K562 (cell line): ENCODE results near the gene UNKL. TPM values are rescaled to one million over a fixed set of nuclear protein-coding genes. Genes with fewer than 3 reads are reported as not detected.

Experiments used
- ATAC-seq: fragments of 200-7000 bp; cut with Tn5 transposase; 3 replicates; pipeline ENCODE4 v1.9.1; 2020; ENCODE audit warnings: moderate library complexity
- BruUV-seq: library from RNA; stranded (reverse); fragments of 400-500 nt; replicated peaks from 2 replicates; lab custom pipeline; 2021; lab: Mats Ljungman, UMichigan
- CTCF ChIA-PET: fragments of 300-600 bp; formaldehyde crosslinking; extraction: SDS; loops from one replicate; lab custom pipeline; 2021; ENCODE audit warnings: low intra/inter-chr PET ratio; lab: Yijun Ruan, JAX
- POLR2A ChIA-PET: fragments of 300-600, 350-650 bp; sonication (Branson Sonifier 250); formaldehyde crosslinking; extraction: SDS; loops from one replicate; lab custom pipeline; 2021; ENCODE audit warnings: antibody characterized with exemption, inconsistent platforms; lab: Yijun Ruan, JAX
- DNase-seq, 4 experiments: peaks; one replicate each; pipeline versions ENCODE4 v3.0.0 to v3.0.0-alpha.2; 2011 to 2018; ENCODE audit warnings: low spot score in 3 of 4, mixed read lengths in 3 of 4; ENCODE audit errors: extremely low read depth in 1 of 4
- FAIRE-seq: peaks from 2 replicates; lab custom pipeline; 2011; peaks lifted over from hg19 to GRCh38; lab: Jason Lieb, UNC
- H2AFZ ChIP-seq: 2 replicates; pipeline ENCODE4 v1.6.0; 2011; ENCODE audit warnings: low read depth, low read length, control low read depth, inconsistent platforms
- H3K27ac ChIP-seq: fragments of 200-600 bp; 3 replicates; pipeline ENCODE4 v1.8.0; 2011; ENCODE audit warnings: low read depth, mild to moderate bottlenecking, control low read depth, inconsistent platforms, low read length, moderate library complexity, mixed read lengths; ENCODE audit errors: extremely low read depth
- H3K27me3 ChIP-seq, 2 experiments: fragments of 300-600 bp in 1 of 2; 2 replicates in 1 of 2; 3 replicates in 1 of 2; pipeline versions ENCODE4 v1.6.0 to v1.8.0; 2011; ENCODE audit warnings: inconsistent platforms in 2 of 2, low read length in 2 of 2, mild to moderate bottlenecking in 1 of 2, mixed read lengths in 1 of 2, moderate library complexity in 1 of 2; ENCODE audit not compliant: control insufficient read depth in 2 of 2, insufficient read depth in 2 of 2
- H3K36me3 ChIP-seq: fragments of 300-600 bp; 3 replicates; pipeline ENCODE4 v1.8.0; 2011; ENCODE audit warnings: mild to moderate bottlenecking, low read length, inconsistent platforms; ENCODE audit not compliant: control insufficient read depth, insufficient read depth
- H3K4me1 ChIP-seq, 2 experiments: fragments of 200-600 bp in 1 of 2; replicated peaks in 1 of 2; 2 replicates in 1 of 2; 3 replicates in 1 of 2; pipeline versions ENCODE4 v1.5.1 to v1.8.0; 2011; ENCODE audit warnings: inconsistent platforms in 2 of 2, low read length in 2 of 2, mild to moderate bottlenecking in 1 of 2, mixed read lengths in 1 of 2, moderate library complexity in 1 of 2; ENCODE audit not compliant: control insufficient read depth in 2 of 2, insufficient read depth in 2 of 2
- H3K4me2 ChIP-seq: 2 replicates; pipeline ENCODE4 v1.6.1; 2011; ENCODE audit warnings: low read length, control low read depth, inconsistent platforms, mixed read lengths; ENCODE audit not compliant: insufficient read depth
- H3K4me3 ChIP-seq: fragments of 200-600 bp; sonication (generic), shearing (Covaris generic); 2 replicates; pipeline ENCODE4 v1.5.1; 2016; ENCODE audit warnings: control low read depth, inconsistent platforms
- H3K79me2 ChIP-seq: fragments of 200-600 bp; 3 replicates; pipeline ENCODE4 v1.8.0; 2011; ENCODE audit warnings: low read length, inconsistent platforms; ENCODE audit not compliant: control insufficient read depth, insufficient read depth
- H3K9ac ChIP-seq, 2 experiments: 2 replicates each; pipeline versions ENCODE4 v1.6.0 to v1.6.1; 2011; ENCODE audit warnings: low read depth in 2 of 2, low read length in 2 of 2, control low read depth in 1 of 2, inconsistent platforms in 1 of 2, mild to moderate bottlenecking in 1 of 2, mixed read lengths in 1 of 2; ENCODE audit not compliant: insufficient read depth in 1 of 2
- H3K9me1 ChIP-seq: one replicate; pipeline ENCODE4 v1.6.0; 2011; ENCODE audit warnings: inconsistent platforms, mild to moderate bottlenecking, low read length, moderate library complexity; ENCODE audit not compliant: control insufficient read depth, insufficient read depth
- H3K9me3 ChIP-seq: replicated peaks from 2 replicates; pipeline ENCODE4 v1.5.1; 2011; ENCODE audit warnings: low read depth, low read length, inconsistent platforms; ENCODE audit not compliant: control insufficient read depth, insufficient read depth
- H4K20me1 ChIP-seq: replicated peaks from 2 replicates; pipeline ENCODE4 v1.6.1; 2011; ENCODE audit warnings: low read length, inconsistent platforms, mixed read lengths; ENCODE audit not compliant: control insufficient read depth, insufficient read depth
- CEBPG ChIP-seq, 3 experiments: fragments of 200-800 bp in 1 of 3; sonication (Bioruptor generic) in 1 of 3; sonication (generic) in 1 of 3; formaldehyde crosslinking in 1 of 3; IDR thresholded peaks in 2 of 3; conservative IDR thresholded peaks in 1 of 3; 2 replicates each; pipeline versions ENCODE4 v1.6.1 to v1.8.0; 2016 to 2022; ENCODE audit warnings: missing compliant biosample characterization in 2 of 3, missing genetic modification characterization in 2 of 3, mild to moderate bottlenecking in 1 of 3, missing genetic modification reagents in 1 of 3
- HDAC1 ChIP-seq, 2 experiments: fragments of 450-650 bp; IDR thresholded peaks; 2 replicates each; pipeline ENCODE4 v1.6.1; 2016 to 2017; ENCODE audit warnings: inconsistent platforms in 1 of 2, mild to moderate bottlenecking in 1 of 2, moderate library complexity in 1 of 2
- KLF10 ChIP-seq: fragments of 250-450 bp; sonication (Bioruptor Pico); IDR thresholded peaks from 2 replicates; pipeline ENCODE4 v1.6.1; 2021; ENCODE audit warnings: matching md5 sums
- KLF13 ChIP-seq: fragments of 450-650 bp; IDR thresholded peaks from 2 replicates; pipeline ENCODE4 v1.6.1; 2016; ENCODE audit warnings: missing genetic modification characterization, low read depth, mild to moderate bottlenecking, missing compliant biosample characterization, moderate library complexity, borderline replicate concordance
- MEF2A ChIP-seq: IDR thresholded peaks from 2 replicates; pipeline ENCODE4 v1.6.1; 2011; ENCODE audit warnings: low read depth, mild to moderate bottlenecking, low read length, moderate library complexity; ENCODE audit not compliant: control insufficient read depth
- POLR2G ChIP-seq: fragments of 200-400 bp; formaldehyde crosslinking; IDR thresholded peaks from 2 replicates; pipeline ENCODE4 v1.6.1; 2017; ENCODE audit warnings: low read depth, mild to moderate bottlenecking, antibody characterized with exemption, low read length, moderate library complexity
- PRPF4 ChIP-seq: fragments of 200-400 bp; formaldehyde crosslinking; IDR thresholded peaks from one replicate; pipeline ENCODE4 v1.6.1; 2017; ENCODE audit warnings: low read length, low read depth, mild to moderate bottlenecking; ENCODE audit not compliant: insufficient read depth, poor library complexity, severe bottlenecking
- RBFOX2 ChIP-seq: fragments of 200-400 bp; formaldehyde crosslinking; IDR thresholded peaks from 2 replicates; pipeline ENCODE4 v1.6.1; 2017; ENCODE audit warnings: low read depth, mild to moderate bottlenecking, low read length, moderate library complexity
- TARDBP ChIP-seq: fragments of 450-650 bp; IDR thresholded peaks from 2 replicates; pipeline ENCODE4 v1.6.1; 2016
- ZNF561 ChIP-seq: fragments of 450-650 bp; formaldehyde crosslinking; conservative IDR thresholded peaks from 2 replicates; pipeline ENCODE4 v1.4.0; 2020; ENCODE audit warnings: mild to moderate bottlenecking, moderate library complexity
- WGBS: fragments of 100-300 bp; shearing (Covaris generic); methylation state at CpG from one replicate; pipeline ENCODE4 v1.1.6; 2016; ENCODE audit warnings: low coverage, mixed read lengths; ENCODE audit not compliant: insufficient coverage; ENCODE audit errors: missing lambda C conversion rate; 5-methylcytosine and 5-hydroxymethylcytosine counted together
- in situ Hi-C: fragments of 300-500 bp; cut with MboI; formaldehyde crosslinking; loops from 4 replicates; pipeline ENCODE4 v1.15.0; 2018; ENCODE audit warnings: inconsistent platforms, mixed read lengths
- intact Hi-C: fragments of 100-400 bp; cut with micrococcal nuclease; formaldehyde crosslinking; loops from 2 replicates; pipeline ENCODE4 v1.14.2; 2022
- polyA plus RNA-seq, 8 experiments: library from polyadenylated mRNA; depleted of rRNA in 4 of 8; stranded (reverse) in 5 of 8; unstranded in 3 of 8; fragments of >200 nt; fragmentation: Nextera tagmentation in 2 of 8; fragmentation: Illumina TruSeq in 1 of 8; extraction: Ambion mirVana in 2 of 8; extraction: Trizol in 1 of 8; gene quantifications; 2 replicates each; pipeline versions ENCODE4 v1.2.1 to v1.2.3, GENCODE V29; 2011 to 2014; ENCODE audit warnings: inconsistent platforms in 1 of 8, missing spikeins in 1 of 8
- total RNA-seq, 7 experiments: library from RNA; depleted of rRNA in 6 of 7; stranded (reverse); fragments of >200 nt in 6 of 7; fragmentation: Illumina TruSeq in 2 of 7; extraction: Trizol in 2 of 7; gene quantifications; 2 replicates each; pipeline versions ENCODE4 v1.2.1 to v1.2.3, GENCODE V29; 2011 to 2021; ENCODE audit warnings: low replicate concordance in 1 of 7
- TF ChIP-seq, protein P1 (sequence below): sonication (generic); formaldehyde crosslinking; IDR thresholded peaks from 2 replicates; pipeline ENCODE4 v1.9.0; 2022; ENCODE audit warnings: mild to moderate bottlenecking, missing genetic modification reagents
- TF ChIP-seq, protein P2 (sequence below): fragments of 250-450 bp; sonication (Bioruptor Pico); IDR thresholded peaks from 2 replicates; pipeline ENCODE4 v1.8.0; 2022; ENCODE audit warnings: moderate library complexity, mild to moderate bottlenecking, inconsistent platforms
- TF ChIP-seq, protein P3 (sequence below): fragments of 250-450 bp; sonication (Bioruptor Pico); IDR thresholded peaks from 2 replicates; pipeline ENCODE4 v1.8.0; 2022; ENCODE audit warnings: inconsistent platforms
- TF ChIP-seq, protein P4 (sequence below): fragments of 250-450 bp; sonication (Bioruptor Pico); IDR thresholded peaks from 2 replicates; pipeline ENCODE4 v1.5.1; 2021; ENCODE audit warnings: mild to moderate bottlenecking
- TF ChIP-seq, protein P5 (sequence below): sonication (generic); formaldehyde crosslinking; IDR thresholded peaks from 2 replicates; pipeline ENCODE4 v1.9.0; 2022; ENCODE audit warnings: mild to moderate bottlenecking, missing genetic modification reagents

Gene UNKL
- total and polyA plus RNA-seq, 9 of the 15 experiments (the other 6 are each of a cell fraction or from before 2014, with no cell fraction given) = 0.37 to 30.2 (median 5.1) TPM

DNA sequence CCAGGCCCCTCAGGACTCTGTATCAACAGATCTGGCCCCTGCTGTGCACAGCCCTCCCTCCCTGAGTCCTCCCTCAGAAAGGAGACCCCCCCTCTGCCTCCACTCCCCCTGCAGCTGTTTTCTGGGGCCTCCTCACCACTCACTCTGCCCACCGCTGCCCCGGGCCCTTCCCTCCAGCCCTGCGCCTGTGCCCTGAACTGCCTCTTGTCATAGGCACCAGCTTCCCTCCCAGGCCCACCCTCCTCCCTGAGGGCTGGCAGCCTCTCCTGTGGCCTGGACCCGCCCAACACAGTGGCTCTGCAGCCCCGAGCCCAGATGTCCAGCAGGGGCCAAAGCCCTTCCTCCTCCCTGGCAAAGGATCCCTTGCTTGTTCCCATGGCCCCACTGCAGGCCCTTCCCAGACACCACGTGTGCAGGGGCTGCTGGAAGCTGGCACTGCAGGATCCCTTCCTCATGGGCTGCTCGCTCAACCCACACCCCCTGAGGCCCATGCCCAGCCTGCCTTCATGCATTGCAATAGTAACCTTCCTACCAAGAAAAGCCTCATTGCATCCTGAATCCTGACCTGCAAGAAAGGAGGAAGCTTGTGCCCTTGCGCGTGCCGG is 37.0 kb downstream of the UNKL start:
- DNase-seq (no peak), ATAC-seq (no peak), FAIRE-seq (no peak)
- no peak for TF ChIP-seq CEBPG (CRISPR knock-in tag; IDR thresholded peaks at IDR 0.05)
- TF ChIP-seq CEBPG (tag; conservative IDR thresholded peaks at IDR 0.05 in 1 of 2, IDR thresholded peaks at IDR 0.05 in 1 of 2) = no peak
- no peak for TF ChIP-seq MEF2A
- TF ChIP-seq, protein P1, sequence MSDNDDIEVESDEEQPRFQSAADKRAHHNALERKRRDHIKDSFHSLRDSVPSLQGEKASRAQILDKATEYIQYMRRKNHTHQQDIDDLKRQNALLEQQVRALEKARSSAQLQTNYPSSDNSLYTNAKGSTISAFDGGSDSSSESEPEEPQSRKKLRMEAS (CRISPR knock-in tag) = 0 out of 2 replicates have a peak, but pooled peaks have one; percentile 0
- no peak for TF ChIP-seq PRPF4
- TF ChIP-seq, protein P2, sequence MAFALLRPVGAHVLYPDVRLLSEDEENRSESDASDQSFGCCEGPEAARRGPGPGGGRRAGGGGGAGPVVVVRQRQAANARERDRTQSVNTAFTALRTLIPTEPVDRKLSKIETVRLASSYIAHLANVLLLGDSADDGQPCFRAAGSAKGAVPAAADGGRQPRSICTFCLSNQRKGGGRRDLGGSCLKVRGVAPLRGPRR (CRISPR knock-in tag) = no peak
- TF ChIP-seq ZNF561 = no peak
- 0 out of 2 replicates have a peak, but pooled peaks have one; percentile 13 for TF ChIP-seq RBFOX2
- peak; percentile 19; the same call in 1 of the 2 replicates for TF ChIP-seq POLR2G
- no peak for TF ChIP-seq HDAC1 (IDR thresholded peaks at IDR 0.05)
- TF ChIP-seq, protein P3, sequence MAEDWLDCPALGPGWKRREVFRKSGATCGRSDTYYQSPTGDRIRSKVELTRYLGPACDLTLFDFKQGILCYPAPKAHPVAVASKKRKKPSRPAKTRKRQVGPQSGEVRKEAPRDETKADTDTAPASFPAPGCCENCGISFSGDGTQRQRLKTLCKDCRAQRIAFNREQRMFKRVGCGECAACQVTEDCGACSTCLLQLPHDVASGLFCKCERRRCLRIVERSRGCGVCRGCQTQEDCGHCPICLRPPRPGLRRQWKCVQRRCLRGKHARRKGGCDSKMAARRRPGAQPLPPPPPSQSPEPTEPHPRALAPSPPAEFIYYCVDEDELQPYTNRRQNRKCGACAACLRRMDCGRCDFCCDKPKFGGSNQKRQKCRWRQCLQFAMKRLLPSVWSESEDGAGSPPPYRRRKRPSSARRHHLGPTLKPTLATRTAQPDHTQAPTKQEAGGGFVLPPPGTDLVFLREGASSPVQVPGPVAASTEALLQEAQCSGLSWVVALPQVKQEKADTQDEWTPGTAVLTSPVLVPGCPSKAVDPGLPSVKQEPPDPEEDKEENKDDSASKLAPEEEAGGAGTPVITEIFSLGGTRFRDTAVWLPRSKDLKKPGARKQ = no peak
- TF ChIP-seq, protein P4, sequence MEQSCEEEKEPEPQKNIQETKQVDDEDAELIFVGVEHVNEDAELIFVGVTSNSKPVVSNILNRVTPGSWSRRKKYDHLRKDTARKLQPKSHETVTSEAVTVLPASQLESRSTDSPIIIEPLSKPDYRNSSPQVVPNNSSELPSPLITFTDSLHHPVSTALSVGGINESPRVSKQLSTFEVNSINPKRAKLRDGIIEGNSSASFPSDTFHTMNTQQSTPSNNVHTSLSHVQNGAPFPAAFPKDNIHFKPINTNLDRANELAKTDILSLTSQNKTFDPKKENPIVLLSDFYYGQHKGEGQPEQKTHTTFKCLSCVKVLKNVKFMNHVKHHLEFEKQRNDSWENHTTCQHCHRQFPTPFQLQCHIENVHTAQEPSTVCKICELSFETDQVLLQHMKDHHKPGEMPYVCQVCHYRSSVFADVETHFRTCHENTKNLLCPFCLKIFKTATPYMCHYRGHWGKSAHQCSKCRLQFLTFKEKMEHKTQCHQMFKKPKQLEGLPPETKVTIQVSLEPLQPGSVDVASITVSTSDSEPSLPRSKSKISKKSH (CRISPR knock-in tag) = no peak
- no peak for TF ChIP-seq KLF13 (tag)
- no peak for TF ChIP-seq TARDBP
- TF ChIP-seq KLF10 (CRISPR knock-in tag) = no peak
- TF ChIP-seq, protein P5, sequence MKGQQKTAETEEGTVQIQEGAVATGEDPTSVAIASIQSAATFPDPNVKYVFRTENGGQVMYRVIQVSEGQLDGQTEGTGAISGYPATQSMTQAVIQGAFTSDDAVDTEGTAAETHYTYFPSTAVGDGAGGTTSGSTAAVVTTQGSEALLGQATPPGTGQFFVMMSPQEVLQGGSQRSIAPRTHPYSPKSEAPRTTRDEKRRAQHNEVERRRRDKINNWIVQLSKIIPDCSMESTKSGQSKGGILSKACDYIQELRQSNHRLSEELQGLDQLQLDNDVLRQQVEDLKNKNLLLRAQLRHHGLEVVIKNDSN (CRISPR knock-in tag) = 0 out of 2 replicates have a peak, but pooled peaks have one; percentile 3
- Histone ChIP-seq H3K9me1 (peaks cover 5% of the 10 kb centered on the region), H3K36me3 (peaks cover 8% of the 10 kb centered on the region; the same call in 2 of the 3 replicates), H3K9me3 (no peaks in the 10 kb centered on the region), H2AFZ (no peak overlapping the region), H3K79me2 (peaks cover 36% of the 10 kb centered on the region), H3K9ac (peak overlapping the region; percentile 97 to 100; a peak in 3 of 4 replicates), H3K4me2 (peak overlapping the region; percentile 88), H4K20me1 (peaks cover 8% of the 10 kb centered on the region; the same call in 1 of the 2 replicates), H3K4me1 (peaks cover 19 to 68% of the 10 kb centered on the region in 2 experiments; a peak in 4 of 5 replicates), H3K27ac (peak overlapping the region; percentile 100; the same call in 2 of the 3 replicates), H3K4me3 (peak overlapping the region; percentile 76; the same call in 1 of the 2 replicates), H3K27me3 (no peaks in the 10 kb centered on the region)
- in situ Hi-C loops (no loop called here), intact Hi-C loops (no loop called here)
- BruUV-seq = no TSS peak
- POLR2A ChIA-PET = interaction anchor here (0.6 to 4.2 kb wide), 14 partner anchors 8 to 180 kb away, joined by 3 to 73 read pairs (median 5); partner anchors contain the start of genes UNKL and UQCC4
- CTCF ChIA-PET = no interaction called here
- WGBS = 72% methylated on average over 8 of the region's 10 CpGs
